OCI-LY1 (cell line): ENCODE results near the gene COX6B2.

Experiments used
- H2AFZ ChIP-seq: fragments of 200-600 bp; sonication (generic), shearing (Covaris generic); 2 replicates; pipeline ENCODE4 v1.6.0; 2014; ENCODE audit warnings: antibody characterized with exemption, mild to moderate bottlenecking, low read length
- H3F3A ChIP-seq: fragments of 200-600 bp; sonication (generic), shearing (Covaris generic); 2 replicates; pipeline ENCODE4 v1.6.0; 2014; ENCODE audit warnings: mild to moderate bottlenecking, antibody characterized with exemption, low read length, moderate library complexity; ENCODE audit not compliant: insufficient read depth
- H3K27ac ChIP-seq: fragments of 200-600 bp; sonication (generic); 2 replicates; pipeline ENCODE4 v1.5.1; 2014; ENCODE audit warnings: low read length, mixed run types, mild to moderate bottlenecking, low read depth; ENCODE audit not compliant: poor library complexity, severe bottlenecking
- H3K27me3 ChIP-seq: fragments of 200-600 bp; sonication (generic); 2 replicates; pipeline ENCODE4 v1.6.0; 2014; ENCODE audit warnings: antibody characterized with exemption, mild to moderate bottlenecking, low read length, moderate library complexity; ENCODE audit not compliant: insufficient read depth
- H3K36me3 ChIP-seq: fragments of 200-600 bp; sonication (generic); 2 replicates; pipeline ENCODE4 v1.6.1; 2014; ENCODE audit warnings: mild to moderate bottlenecking, antibody characterized with exemption, low read length, moderate library complexity, mixed read lengths; ENCODE audit not compliant: insufficient read depth
- H3K4me1 ChIP-seq: fragments of 200-600 bp; sonication (generic); 2 replicates; pipeline ENCODE4 v1.5.1; 2014; ENCODE audit warnings: mild to moderate bottlenecking, low read length, moderate library complexity; ENCODE audit not compliant: insufficient read depth, severe bottlenecking
- H3K4me2 ChIP-seq: fragments of 200-600 bp; sonication (generic), shearing (Covaris generic); 2 replicates; pipeline ENCODE4 v1.6.1; 2014; ENCODE audit warnings: low read length
- H3K4me3 ChIP-seq: fragments of 200-600 bp; sonication (generic); 2 replicates; pipeline ENCODE4 v1.5.1; 2014; ENCODE audit warnings: low read length, low read depth, mild to moderate bottlenecking, mixed read lengths; ENCODE audit not compliant: poor library complexity, severe bottlenecking
- H3K79me2 ChIP-seq: fragments of 200-600 bp; shearing (Covaris generic); 2 replicates; pipeline ENCODE4 v1.6.1; 2016; ENCODE audit warnings: mixed run types, low read length, mixed read lengths; ENCODE audit not compliant: insufficient read depth
- H3K9ac ChIP-seq: fragments of 200-600 bp; sonication (generic), shearing (Covaris generic); 2 replicates; pipeline ENCODE4 v1.6.1; 2014; ENCODE audit warnings: mild to moderate bottlenecking, low read length, mixed read lengths
- H3K9me2 ChIP-seq: fragments of 200-600 bp; sonication (generic), shearing (Covaris generic); 2 replicates; pipeline ENCODE4 v1.6.1; 2014; ENCODE audit warnings: low read depth, mild to moderate bottlenecking, low read length, mixed read lengths
- H3K9me3 ChIP-seq: fragments of 200-600 bp; shearing (Covaris generic); 2 replicates; pipeline ENCODE4 v1.6.1; 2014; ENCODE audit warnings: low read length, mixed read lengths
- H4K20me1 ChIP-seq: fragments of 200-600 bp; sonication (generic), shearing (Covaris generic); 2 replicates; pipeline ENCODE4 v1.6.0; 2016; ENCODE audit warnings: mild to moderate bottlenecking, low read length; ENCODE audit not compliant: insufficient read depth
- CTCF ChIP-seq: fragments of 200-600 bp; sonication (generic), shearing (Covaris generic); IDR thresholded peaks from 2 replicates; pipeline ENCODE4 v1.5.1; 2017; ENCODE audit warnings: mild to moderate bottlenecking, antibody characterized with exemption, low read length, moderate library complexity, mixed read lengths
- EZH2 ChIP-seq: fragments of 200-600 bp; sonication (generic), shearing (Covaris generic); IDR thresholded peaks from 2 replicates; pipeline ENCODE4 v1.8.0; 2017; ENCODE audit warnings: borderline replicate concordance, mixed run types, mild to moderate bottlenecking, antibody characterized with exemption, low read length, moderate library complexity, mixed read lengths

The COX6B2 gene

GRCh38 chr19:55302318-55302703 is 52.2 kb downstream of the COX6B2 start:
- TF ChIP-seq CTCF: no peak
- TF ChIP-seq EZH2: no peak
- H3K36me3 ChIP-seq: peaks cover 12% of the 10 kb centered on the region
- H3K27ac ChIP-seq: peak overlapping the region; percentile 4
- H3K79me2 ChIP-seq: no peaks in the 10 kb centered on the region
- H3K9me2 ChIP-seq: no peaks in the 10 kb centered on the region
- peak overlapping the region; percentile 62 for H3K4me3 ChIP-seq
- peaks cover 28% of the 10 kb centered on the region for H3K4me1 ChIP-seq
- H3K4me2 ChIP-seq: peak overlapping the region; percentile 67
- no peak overlapping the region for H2AFZ ChIP-seq
- peak overlapping the region; percentile 72 for H3K9ac ChIP-seq
- H3F3A ChIP-seq: no peaks in the 10 kb centered on the region
- no peaks in the 10 kb centered on the region for H4K20me1 ChIP-seq
- no peaks in the 10 kb centered on the region for H3K27me3 ChIP-seq
- no peaks in the 10 kb centered on the region for H3K9me3 ChIP-seq

GRCh38 chr19:55301459-55302317 is 52.8 kb downstream of the COX6B2 start:
- Histone ChIP-seq H3K4me2 (peak overlapping the region; percentile 67), H3K9me2 (no peaks in the 10 kb centered on the region), H4K20me1 (no peaks in the 10 kb centered on the region), H3F3A (no peaks in the 10 kb centered on the region), H2AFZ (0 out of 2 replicates have a peak overlapping the region, but pooled peaks have one; percentile 25), H3K4me1 (peaks cover 28% of the 10 kb centered on the region), H3K27ac (peak overlapping the region; percentile 15), H3K36me3 (peaks cover 7% of the 10 kb centered on the region), H3K27me3 (no peaks in the 10 kb centered on the region), H3K9ac (peak overlapping the region; percentile 72), H3K9me3 (no peaks in the 10 kb centered on the region), H3K4me3 (peak overlapping the region; percentile 62), H3K79me2 (no peaks in the 10 kb centered on the region)
- TF ChIP-seq EZH2: no peak
- peak; percentile 94 for TF ChIP-seq CTCF

- H3K4me2 ChIP-seq: peak overlapping the region; percentile 67
Measured at GRCh38 chr19:55300886-55301458, 53.5 kb downstream of the COX6B2 start.

More at GRCh38 chr19:55300886-55301458, 53.5 kb downstream of the COX6B2 start:
- Histone ChIP-seq H3K4me3 (peak overlapping the region; percentile 62), H3K9me3 (no peaks in the 10 kb centered on the region), H3K27ac (peak overlapping the region; percentile 15), H4K20me1 (no peaks in the 10 kb centered on the region), H3F3A (no peaks in the 10 kb centered on the region), H2AFZ (0 out of 2 replicates have a peak overlapping the region, but pooled peaks have one; percentile 25), H3K9ac (peak overlapping the region; percentile 72), H3K79me2 (no peaks in the 10 kb centered on the region), H3K9me2 (no peaks in the 10 kb centered on the region), H3K27me3 (no peaks in the 10 kb centered on the region), H3K4me1 (peaks cover 28% of the 10 kb centered on the region), H3K36me3 (no peaks in the 10 kb centered on the region)
- no peak for TF ChIP-seq EZH2
- TF ChIP-seq CTCF: no peak
